Stimulated activated CD8-positive, alpha-beta memory T cell treated with anti-CD3 and anti-CD28 coated beads, Interleukin-12 subunit alpha, Interleukin-12 subunit beta, amount 100 ng/mL, for 1 hour (primary cell): ENCODE results near the gene RELT.
A peak's percentile ranks its signal among the peaks of the same experiment; 100 is the strongest.

Source experiments
- DNase-seq: peaks from one replicate; pipeline ENCODE4 v3.0.0-alpha.2; 2020; ENCODE audit warnings: low read depth

The RELT gene

GRCh38 chr11:73376160-73376802 lies at the start of gene RELT:
TSS of gene RELT (plus strand) at chr11:73376399. CDS start at chr11:73389137, 12,738 bp downstream.
- DNase-seq = peak; percentile 84

GRCh38 chr11:73326929-73327811 lies 49.0 kb upstream of the RELT start:
- DNase-seq = no peak

- no peak for DNase-seq
Measured at GRCh38 chr11:73327812-73328364, 48.3 kb upstream of the RELT start.

GRCh38 chr11:73330569-73331093 lies 45.6 kb upstream of the RELT start:
- DNase-seq = no peak

GRCh38 chr11:73331138-73331916 lies 44.9 kb upstream of the RELT start:
- DNase-seq = no peak

GRCh38 chr11:73333173-73333572 lies 43.0 kb upstream of the RELT start:
- DNase-seq = no peak

GRCh38 chr11:73333640-73334383 lies 42.4 kb upstream of the RELT start:
- no peak for DNase-seq

GRCh38 chr11:73334384-73335203 lies 41.6 kb upstream of the RELT start:
- DNase-seq = no peak

- DNase-seq = peak; percentile 71
Measured at GRCh38 chr11:73335204-73335923, 40.8 kb upstream of the RELT start.

GRCh38 chr11:73337846-73338245 lies 38.4 kb upstream of the RELT start:
- no peak for DNase-seq

GRCh38 chr11:73338279-73338678 lies 37.9 kb upstream of the RELT start:
- no peak for DNase-seq

GRCh38 chr11:73340164-73340563 lies 36.0 kb upstream of the RELT start:
- DNase-seq = no peak

- no peak for DNase-seq
Measured at GRCh38 chr11:73342633-73343032, 33.6 kb upstream of the RELT start.

- no peak for DNase-seq
Measured at GRCh38 chr11:73343076-73343873, 32.9 kb upstream of the RELT start.

GRCh38 chr11:73344191-73344607 lies 32.0 kb upstream of the RELT start:
- DNase-seq = no peak

- DNase-seq = no peak
Measured at GRCh38 chr11:73345481-73346160, 30.6 kb upstream of the RELT start.

- no peak for DNase-seq
Measured at GRCh38 chr11:73346186-73346935, 29.8 kb upstream of the RELT start.

- no peak for DNase-seq
Measured at GRCh38 chr11:73347067-73347466, 29.1 kb upstream of the RELT start.
